ENCODE results near the gene FHDC1.

Gene FHDC1

GRCh38 chr4:152937336-152938236, 1.5 kb downstream of the FHDC1 start:
- peak; percentile 7 for DNase-seq

GRCh38 chr4:152938237-152938947, 2.3 kb downstream of the FHDC1 start:
- DNase-seq, result peak; percentile 2

- DNase-seq, result no peak
Measured at GRCh38 chr4:152939621-152940020, 3.5 kb downstream of the FHDC1 start.

GRCh38 chr4:152940461-152940860, 4.3 kb downstream of the FHDC1 start:
- no peak for DNase-seq

- no peak for DNase-seq
Measured at GRCh38 chr4:152941411-152941810, 5.3 kb downstream of the FHDC1 start.

- DNase-seq, result no peak
Measured at GRCh38 chr4:152942346-152942745, 6.2 kb downstream of the FHDC1 start.

- DNase-seq, result no peak
Measured at GRCh38 chr4:152943672-152944071, 7.5 kb downstream of the FHDC1 start.

- DNase-seq, result no peak
Measured at GRCh38 chr4:152944666-152945320, 8.7 kb downstream of the FHDC1 start.

GRCh38 chr4:152945639-152946038, 9.5 kb downstream of the FHDC1 start:
- DNase-seq, result peak; percentile 59

- DNase-seq, result no peak
Measured at GRCh38 chr4:152946446-152946845, 10.3 kb downstream of the FHDC1 start.

GRCh38 chr4:152947311-152947710, 11.2 kb downstream of the FHDC1 start:
- no peak for DNase-seq

GRCh38 chr4:152949930-152950329, 13.8 kb downstream of the FHDC1 start:
- no peak for DNase-seq

GRCh38 chr4:152950402-152951274, 14.5 kb downstream of the FHDC1 start:
- no peak for DNase-seq

GRCh38 chr4:152951348-152951747, 15.2 kb downstream of the FHDC1 start:
- no peak for DNase-seq

GRCh38 chr4:152953514-152953913, 17.4 kb downstream of the FHDC1 start:
- DNase-seq, result no peak

- DNase-seq, result no peak
Measured at GRCh38 chr4:152954741-152955140, 18.6 kb downstream of the FHDC1 start.

- no peak for DNase-seq
Measured at GRCh38 chr4:152956147-152956546, 20.0 kb downstream of the FHDC1 start.

- no peak for DNase-seq
Measured at GRCh38 chr4:152956650-152957436, 20.7 kb downstream of the FHDC1 start.

GRCh38 chr4:152957437-152958171, 21.5 kb downstream of the FHDC1 start:
- no peak for DNase-seq

- DNase-seq, result no peak
Measured at GRCh38 chr4:152959080-152959479, 23.0 kb downstream of the FHDC1 start.

GRCh38 chr4:152960082-152960481, 24.0 kb downstream of the FHDC1 start:
- no peak for DNase-seq
